ENCODE results near the gene PLXNA4. TPM values are rescaled to one million over a fixed set of nuclear protein-coding genes. Genes with fewer than 3 reads are reported as not detected.

The PLXNA4 gene
- total and polyA plus RNA-seq, 8 donors = 0.19 to 1.6 (median 0.47) TPM

GRCh38 chr7:132575419-132575981 is 770 bp downstream of the PLXNA4 start:
- 1 to 2% methylated on average over 27 of the region's 27 CpGs for WGBS, 2 donors
- Histone ChIP-seq H3K36me3 (no peaks in the 10 kb centered on the region), H3K9me3 (no peaks in the 10 kb centered on the region), H3K4me3 (peak overlapping the region in 2 of 4 donors; percentile 29 to 51), H3K27ac (no peak overlapping the region), H3K27me3 (peaks cover 0 to 20% (median 6%) of the 10 kb centered on the region in 4 donors), H3K4me1 (peaks cover 0 to 8% (median 0%) of the 10 kb centered on the region in 3 donors)
- intact Hi-C loops (cut with DNase I) = loop anchor here in 2 of 3 donors (5.0 to 10.0 kb wide), 2 partner anchors 258 to 631 kb away; no protein-coding TSS in a partner anchor
- FAIRE-seq (no peak), ATAC-seq (peak in 3 of 4 donors; percentile 66 to 71 (median 70)), DNase-seq (no peak)
- TF ChIP-seq, protein P1, sequence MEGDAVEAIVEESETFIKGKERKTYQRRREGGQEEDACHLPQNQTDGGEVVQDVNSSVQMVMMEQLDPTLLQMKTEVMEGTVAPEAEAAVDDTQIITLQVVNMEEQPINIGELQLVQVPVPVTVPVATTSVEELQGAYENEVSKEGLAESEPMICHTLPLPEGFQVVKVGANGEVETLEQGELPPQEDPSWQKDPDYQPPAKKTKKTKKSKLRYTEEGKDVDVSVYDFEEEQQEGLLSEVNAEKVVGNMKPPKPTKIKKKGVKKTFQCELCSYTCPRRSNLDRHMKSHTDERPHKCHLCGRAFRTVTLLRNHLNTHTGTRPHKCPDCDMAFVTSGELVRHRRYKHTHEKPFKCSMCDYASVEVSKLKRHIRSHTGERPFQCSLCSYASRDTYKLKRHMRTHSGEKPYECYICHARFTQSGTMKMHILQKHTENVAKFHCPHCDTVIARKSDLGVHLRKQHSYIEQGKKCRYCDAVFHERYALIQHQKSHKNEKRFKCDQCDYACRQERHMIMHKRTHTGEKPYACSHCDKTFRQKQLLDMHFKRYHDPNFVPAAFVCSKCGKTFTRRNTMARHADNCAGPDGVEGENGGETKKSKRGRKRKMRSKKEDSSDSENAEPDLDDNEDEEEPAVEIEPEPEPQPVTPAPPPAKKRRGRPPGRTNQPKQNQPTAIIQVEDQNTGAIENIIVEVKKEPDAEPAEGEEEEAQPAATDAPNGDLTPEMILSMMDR (IDR thresholded peaks at IDR 0.05) = no peak

- Histone ChIP-seq H3K27ac (no peak overlapping the region), H3K27me3 (peaks cover 0 to 20% (median 6%) of the 10 kb centered on the region in 4 donors), H3K9me3 (no peaks in the 10 kb centered on the region), H3K4me3 (no peak overlapping the region), H3K4me1 (peaks cover 0 to 8% (median 0%) of the 10 kb centered on the region in 3 donors), H3K36me3 (no peaks in the 10 kb centered on the region)
- TF ChIP-seq, protein P1 (IDR thresholded peaks at IDR 0.05) = no peak
- ATAC-seq (no peak), DNase-seq (no peak), FAIRE-seq (no peak)
- intact Hi-C loops (cut with DNase I) = loop anchor here in 1 of 3 donors (10.0 kb wide), 1 partner anchor 629 kb away; no protein-coding TSS in a partner anchor
- WGBS, 2 donors = 21 to 25% methylated on average over 8 of the region's 8 CpGs
These were observed 2.0 kb downstream of the PLXNA4 start for GRCh38 chr7:132574223-132574622.

- H3K4me3 ChIP-seq = no peak overlapping the region
- H3K36me3 ChIP-seq = no peaks in the 10 kb centered on the region
- H3K27ac ChIP-seq = no peak overlapping the region
- no peak for FAIRE-seq
- TF ChIP-seq, protein P1 (IDR thresholded peaks at IDR 0.05) = no peak
- ATAC-seq = no peak
- peaks cover 0 to 20% (median 6%) of the 10 kb centered on the region in 4 donors for H3K27me3 ChIP-seq
- 9% methylated on average over 13 of the region's 13 CpGs for WGBS, 2 donors
- intact Hi-C loops (cut with DNase I) = loop anchor here in 1 of 3 donors (10.0 kb wide), 1 partner anchor 629 kb away; no protein-coding TSS in a partner anchor
- DNase-seq = no peak
- H3K4me1 ChIP-seq = peaks cover 0 to 8% (median 0%) of the 10 kb centered on the region in 3 donors
- no peaks in the 10 kb centered on the region for H3K9me3 ChIP-seq
These were observed 2.9 kb downstream of the PLXNA4 start for GRCh38 chr7:132573251-132573955.

GRCh38 chr7:132572526-132572925 is 3.7 kb downstream of the PLXNA4 start:
- DNase-seq (no peak), ATAC-seq (no peak), FAIRE-seq (no peak)
- 16 to 27% methylated on average over 3 of the region's 3 CpGs for WGBS, 2 donors
- Histone ChIP-seq H3K9me3 (no peaks in the 10 kb centered on the region), H3K4me3 (no peak overlapping the region), H3K27ac (no peak overlapping the region), H3K4me1 (peaks cover 0 to 8% (median 0%) of the 10 kb centered on the region in 3 donors), H3K27me3 (peaks cover 0 to 20% (median 6%) of the 10 kb centered on the region in 4 donors), H3K36me3 (no peaks in the 10 kb centered on the region)
- TF ChIP-seq, protein P1 (IDR thresholded peaks at IDR 0.05) = no peak
- intact Hi-C loops (cut with DNase I) = loop anchor here in 1 of 3 donors (10.0 kb wide), 1 partner anchor 628 kb away; no protein-coding TSS in a partner anchor

Measured in pancreas (tissue), 10 donors.